IMR-90 (cell line): ENCODE data around the gene IL13RA1. TPM values are rescaled to one million over a fixed set of nuclear protein-coding genes. Genes with fewer than 3 reads are reported as not detected.
A peak's percentile ranks its signal among the peaks of the same experiment; 100 is the strongest.

Experiments
- ATAC-seq: fragments of 200-7000 bp; cut with Tn5 transposase; 2 replicates; pipeline ENCODE4 v1.9.1; 2020; ENCODE audit warnings: low read depth, mild to moderate bottlenecking, moderate library complexity
- BruUV-seq: library from RNA; stranded (reverse); fragments of 400-500 nt; replicated peaks from 2 replicates; lab custom pipeline; 2021; lab: Mats Ljungman, UMichigan
- CTCF ChIA-PET: fragments of 300-600 bp; formaldehyde crosslinking; extraction: SDS; loops from one replicate; lab custom pipeline; 2021; ENCODE audit warnings: antibody characterized with exemption; lab: Yijun Ruan, JAX
- POLR2A ChIA-PET: fragments of 300-600 bp; sonication (Branson Sonifier 250); formaldehyde crosslinking; loops from one replicate; lab custom pipeline; 2022; ENCODE audit warnings: antibody characterized with exemption; ENCODE audit not compliant: unreplicated experiment; lab: Charles Lee
- DNase-seq: peaks from one replicate; pipeline ENCODE4 v3.0.0; 2013
- H2AFZ ChIP-seq: replicated peaks from 2 replicates; pipeline ENCODE3; 2013; ENCODE audit warnings: low read length, mild to moderate bottlenecking; ENCODE audit not compliant: poor library complexity
- H2AK5ac ChIP-seq: 2 replicates; pipeline ENCODE4 v1.6.1; 2013; ENCODE audit warnings: low read depth, low read length, inconsistent platforms
- H2AK9ac ChIP-seq: replicated peaks from 2 replicates; pipeline ENCODE3; 2013; ENCODE audit warnings: mild to moderate bottlenecking, low read depth, low read length, moderate library complexity; ENCODE audit not compliant: poor library complexity
- H2BK120ac ChIP-seq: 2 replicates; pipeline ENCODE4 v1.6.1; 2013; ENCODE audit warnings: low read depth, low read length, inconsistent platforms
- H2BK15ac ChIP-seq: 3 replicates; pipeline ENCODE4 v1.6.1; 2013; ENCODE audit warnings: low read depth, low read length, inconsistent platforms
- H2BK20ac ChIP-seq: 2 replicates; pipeline ENCODE4 v1.6.1; 2013; ENCODE audit warnings: low read depth, mild to moderate bottlenecking, inconsistent platforms, low read length, moderate library complexity
- H2BK5ac ChIP-seq: 2 replicates; pipeline ENCODE4 v1.6.1; 2013; ENCODE audit warnings: mild to moderate bottlenecking, low read depth, low read length, inconsistent platforms; ENCODE audit not compliant: poor library complexity, severe bottlenecking
- H3K14ac ChIP-seq: replicated peaks from 2 replicates; pipeline ENCODE4 v1.6.1; 2013; ENCODE audit warnings: low read depth, low read length, inconsistent platforms
- H3K18ac ChIP-seq: 2 replicates; pipeline ENCODE4 v1.6.1; 2013; ENCODE audit warnings: low read depth, low read length, control low read depth
- H3K23ac ChIP-seq: 2 replicates; pipeline ENCODE4 v1.6.1; 2013; ENCODE audit warnings: low read depth, low read length, inconsistent platforms
- H3K27ac ChIP-seq: 2 replicates; pipeline ENCODE4 v1.5.1; 2013; ENCODE audit warnings: mild to moderate bottlenecking, control low read depth, low read length; ENCODE audit not compliant: insufficient read depth
- H3K27me3 ChIP-seq: 2 replicates; pipeline ENCODE4 v1.6.1; 2013; ENCODE audit warnings: low read length; ENCODE audit not compliant: control insufficient read depth, insufficient read depth
- H3K36me3 ChIP-seq: 2 replicates; pipeline ENCODE4 v1.6.1; 2013; ENCODE audit warnings: low read length, mixed read lengths; ENCODE audit not compliant: control insufficient read depth, insufficient read depth
- H3K4ac ChIP-seq: 2 replicates; pipeline ENCODE4 v1.6.1; 2013; ENCODE audit warnings: low read depth, low read length, inconsistent platforms
- H3K4me1 ChIP-seq: 2 replicates; pipeline ENCODE4 v1.6.1; 2013; ENCODE audit warnings: low read length, mixed read lengths; ENCODE audit not compliant: control insufficient read depth, insufficient read depth
- H3K4me2 ChIP-seq: 2 replicates; pipeline ENCODE4 v1.6.1; 2013; ENCODE audit warnings: low read depth, mild to moderate bottlenecking, control low read depth, low read length, moderate library complexity
- H3K4me3 ChIP-seq: 2 replicates; pipeline ENCODE4 v1.5.1; 2013; ENCODE audit warnings: low read depth, mild to moderate bottlenecking, control low read depth, low read length, moderate library complexity; ENCODE audit not compliant: insufficient read depth
- H3K56ac ChIP-seq: 2 replicates; pipeline ENCODE4 v1.6.1; 2013; ENCODE audit warnings: low read length, inconsistent platforms; ENCODE audit not compliant: insufficient read depth; ENCODE audit errors: extremely low read depth
- H3K79me1 ChIP-seq, 2 experiments: 2 replicates each; pipeline ENCODE4 v1.6.1; 2013; ENCODE audit warnings: low read length in 2 of 2, inconsistent platforms in 1 of 2, low read depth in 1 of 2
- H3K9ac ChIP-seq: 2 replicates; pipeline ENCODE4 v1.6.1; 2013; ENCODE audit warnings: low read depth, low read length, control low read depth
- H3K9me1 ChIP-seq: 2 replicates; pipeline ENCODE4 v1.6.1; 2013; ENCODE audit warnings: low read length, inconsistent platforms; ENCODE audit not compliant: insufficient read depth
- H3K9me3 ChIP-seq: 2 replicates; pipeline ENCODE4 v1.6.1; 2013; ENCODE audit warnings: low read length; ENCODE audit not compliant: control insufficient read depth, insufficient read depth
- H4K20me1 ChIP-seq: 2 replicates; pipeline ENCODE4 v1.6.1; 2013; ENCODE audit warnings: low read length, inconsistent platforms; ENCODE audit not compliant: insufficient read depth
- H4K5ac ChIP-seq: 2 replicates; pipeline ENCODE4 v1.6.1; 2013; ENCODE audit warnings: mild to moderate bottlenecking, low read depth, low read length, control low read depth
- H4K8ac ChIP-seq, 2 experiments: 2 replicates each; pipeline ENCODE4 v1.6.1; 2013; ENCODE audit warnings: low read depth in 2 of 2, low read length in 2 of 2, control low read depth in 1 of 2, inconsistent platforms in 1 of 2
- H4K91ac ChIP-seq: 2 replicates; pipeline ENCODE4 v1.6.1; 2013; ENCODE audit warnings: low read depth, low read length, inconsistent platforms; ENCODE audit not compliant: insufficient read depth
- CEBPB ChIP-seq: IDR thresholded peaks from 2 replicates; pipeline ENCODE4 v1.6.1; 2012; ENCODE audit warnings: low read depth, low read length, improper control_type of control experiment
- FOS ChIP-seq: fragments of 150-350 bp; IDR thresholded peaks from 2 replicates; pipeline ENCODE4 v1.6.1; 2016; ENCODE audit warnings: low read depth, low read length
- MAFK ChIP-seq: IDR thresholded peaks from 2 replicates; pipeline ENCODE4 v1.6.1; 2012; ENCODE audit warnings: low read depth, low read length, improper control_type of control experiment
- WGBS, 2 experiments: methylation state at CpG; one replicate each; pipeline versions ENCODE4 v1.1.5 to v1.1.7; 2013; ENCODE audit warnings: missing lambda C conversion rate in 2 of 2; ENCODE audit not compliant: insufficient read length in 1 of 2; ENCODE audit errors: extremely low coverage in 2 of 2; 5-methylcytosine and 5-hydroxymethylcytosine counted together
- dilution Hi-C: fragments of 300-500 bp; cut with HindIII; formaldehyde crosslinking; loops from one replicate; pipeline ENCODE4 v1.14.3; 2018; ENCODE audit warnings: low sequenced_read_pairs; ENCODE audit not compliant: unreplicated experiment
- in situ Hi-C: fragments of 300-500 bp; cut with MboI; formaldehyde crosslinking; loops from 3 replicates; pipeline ENCODE4 v1.14.3; 2019; ENCODE audit warnings: low sequenced_read_pairs, inconsistent platforms, mixed read lengths
- intact Hi-C: fragments of 100-400 bp; cut with micrococcal nuclease; formaldehyde crosslinking; loops from 2 replicates; pipeline ENCODE4 v1.10.0; 2022
- polyA plus RNA-seq, 3 experiments: library from polyadenylated mRNA; depleted of rRNA; stranded (reverse); fragments of >200 nt; gene quantifications; 2 replicates each; pipeline ENCODE4 v1.2.3, GENCODE V29; 2012; ENCODE audit warnings: low replicate concordance in 1 of 3
- total RNA-seq: library from RNA; depleted of rRNA; stranded (reverse); fragments of >200 nt; gene quantifications from 2 replicates; pipeline ENCODE4 v1.2.3, GENCODE V29; 2012
- TF ChIP-seq, protein P1 (sequence below): fragments of 150-350 bp; IDR thresholded peaks from 2 replicates; pipeline ENCODE4 v1.6.1; 2016; ENCODE audit warnings: low read depth, mild to moderate bottlenecking, low read length, moderate library complexity, borderline replicate concordance
- TF ChIP-seq, protein P2 (sequence below): fragments of 150-350 bp; IDR thresholded peaks from 2 replicates; pipeline ENCODE4 v1.6.1; 2017; ENCODE audit warnings: mild to moderate bottlenecking, antibody characterized with exemption, low read length, low read depth
- TF ChIP-seq, protein P3 (sequence below): conservative IDR thresholded peaks from 2 replicates; pipeline ENCODE4 v1.5.1; 2012; ENCODE audit warnings: mild to moderate bottlenecking, low read depth, low read length, improper control_type of control experiment

The IL13RA1 gene
- total and polyA plus RNA-seq, 2 of the 4 experiments (the other 2 are of a cell fraction): 24.2 to 31.7 TPM

DNA sequence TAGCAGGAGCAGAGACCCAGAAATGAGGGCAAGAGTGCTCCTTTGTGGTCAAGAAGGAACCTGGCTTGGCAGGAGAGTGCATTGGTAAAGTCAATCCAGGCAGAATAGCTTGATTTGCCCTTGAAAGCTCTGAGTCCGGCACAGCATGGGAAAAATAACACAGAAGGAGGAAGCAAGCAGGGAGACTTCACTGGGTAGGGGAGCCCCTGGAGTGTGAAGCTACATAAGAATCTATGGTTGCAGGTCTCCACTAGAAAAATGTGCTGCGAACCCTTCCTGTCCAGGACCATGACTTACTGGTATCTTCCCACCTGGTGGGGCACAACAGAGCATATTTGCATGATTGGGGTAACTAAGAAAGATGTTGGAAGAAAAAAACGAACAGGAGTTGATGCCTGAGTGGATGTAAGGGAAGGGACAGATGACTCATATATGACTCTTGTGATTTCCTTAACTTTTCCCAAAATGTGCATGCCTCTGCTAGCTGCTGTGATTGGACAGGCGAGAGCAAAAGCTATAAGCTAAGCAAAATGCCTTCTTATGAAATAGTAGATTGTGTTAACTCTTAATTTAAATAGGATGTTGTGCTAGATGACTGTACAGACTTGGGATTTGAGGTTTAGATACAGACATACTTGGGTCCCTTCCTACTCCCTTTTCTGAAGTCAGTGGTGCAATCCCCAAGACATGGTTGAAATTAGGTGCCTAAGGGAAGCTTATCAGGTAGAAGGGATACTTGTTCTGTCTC is 3.3 kb downstream of the IL13RA1 start:
- peak overlapping the region; percentile 63 for H4K91ac ChIP-seq
- peak overlapping the region; percentile 24; the same call in 1 of the 2 replicates for H3K56ac ChIP-seq
- H3K4me2 ChIP-seq: peak overlapping the region; percentile 76
- H4K20me1 ChIP-seq: no peaks in the 10 kb centered on the region
- ChIA-PET CTCF (interaction anchor here (1.0 kb wide), 2 partner anchors 37 to 54 kb away, joined by 3 to 6 read pairs; no protein-coding TSS in a partner anchor), POLR2A (no interaction called here)
- no peak overlapping the region; the same call in 2 of the 3 replicates for H2BK15ac ChIP-seq
- H3K9me3 ChIP-seq: no peaks in the 10 kb centered on the region
- no peak overlapping the region for H3K4me3 ChIP-seq
- H3K27ac ChIP-seq: peak overlapping the region; percentile 58; the same call in 1 of the 2 replicates
- 0 out of 2 replicates have a peak overlapping the region, but pooled peaks have one; percentile 46 for H3K14ac ChIP-seq
- 0 out of 2 replicates have a peak overlapping the region, but pooled peaks have one; percentile 13 for H3K9ac ChIP-seq
- intact Hi-C loops: no loop called here
- peaks cover 0 to 6% of the 10 kb centered on the region in 2 experiments; a peak in 1 of 4 replicates for H3K79me1 ChIP-seq
- peak overlapping the region; percentile 34; the same call in 1 of the 2 replicates for H3K18ac ChIP-seq
- peaks cover 9% of the 10 kb centered on the region for H3K4me1 ChIP-seq
- peak; percentile 62 for TF ChIP-seq CEBPB
- TF ChIP-seq, protein P1, sequence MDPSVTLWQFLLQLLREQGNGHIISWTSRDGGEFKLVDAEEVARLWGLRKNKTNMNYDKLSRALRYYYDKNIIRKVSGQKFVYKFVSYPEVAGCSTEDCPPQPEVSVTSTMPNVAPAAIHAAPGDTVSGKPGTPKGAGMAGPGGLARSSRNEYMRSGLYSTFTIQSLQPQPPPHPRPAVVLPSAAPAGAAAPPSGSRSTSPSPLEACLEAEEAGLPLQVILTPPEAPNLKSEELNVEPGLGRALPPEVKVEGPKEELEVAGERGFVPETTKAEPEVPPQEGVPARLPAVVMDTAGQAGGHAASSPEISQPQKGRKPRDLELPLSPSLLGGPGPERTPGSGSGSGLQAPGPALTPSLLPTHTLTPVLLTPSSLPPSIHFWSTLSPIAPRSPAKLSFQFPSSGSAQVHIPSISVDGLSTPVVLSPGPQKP: no peak
- TF ChIP-seq FOS: peak; percentile 45; the same call in 1 of the 2 replicates
- TF ChIP-seq, protein P2, sequence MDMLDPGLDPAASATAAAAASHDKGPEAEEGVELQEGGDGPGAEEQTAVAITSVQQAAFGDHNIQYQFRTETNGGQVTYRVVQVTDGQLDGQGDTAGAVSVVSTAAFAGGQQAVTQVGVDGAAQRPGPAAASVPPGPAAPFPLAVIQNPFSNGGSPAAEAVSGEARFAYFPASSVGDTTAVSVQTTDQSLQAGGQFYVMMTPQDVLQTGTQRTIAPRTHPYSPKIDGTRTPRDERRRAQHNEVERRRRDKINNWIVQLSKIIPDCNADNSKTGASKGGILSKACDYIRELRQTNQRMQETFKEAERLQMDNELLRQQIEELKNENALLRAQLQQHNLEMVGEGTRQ: no peak
- TF ChIP-seq, protein P3, sequence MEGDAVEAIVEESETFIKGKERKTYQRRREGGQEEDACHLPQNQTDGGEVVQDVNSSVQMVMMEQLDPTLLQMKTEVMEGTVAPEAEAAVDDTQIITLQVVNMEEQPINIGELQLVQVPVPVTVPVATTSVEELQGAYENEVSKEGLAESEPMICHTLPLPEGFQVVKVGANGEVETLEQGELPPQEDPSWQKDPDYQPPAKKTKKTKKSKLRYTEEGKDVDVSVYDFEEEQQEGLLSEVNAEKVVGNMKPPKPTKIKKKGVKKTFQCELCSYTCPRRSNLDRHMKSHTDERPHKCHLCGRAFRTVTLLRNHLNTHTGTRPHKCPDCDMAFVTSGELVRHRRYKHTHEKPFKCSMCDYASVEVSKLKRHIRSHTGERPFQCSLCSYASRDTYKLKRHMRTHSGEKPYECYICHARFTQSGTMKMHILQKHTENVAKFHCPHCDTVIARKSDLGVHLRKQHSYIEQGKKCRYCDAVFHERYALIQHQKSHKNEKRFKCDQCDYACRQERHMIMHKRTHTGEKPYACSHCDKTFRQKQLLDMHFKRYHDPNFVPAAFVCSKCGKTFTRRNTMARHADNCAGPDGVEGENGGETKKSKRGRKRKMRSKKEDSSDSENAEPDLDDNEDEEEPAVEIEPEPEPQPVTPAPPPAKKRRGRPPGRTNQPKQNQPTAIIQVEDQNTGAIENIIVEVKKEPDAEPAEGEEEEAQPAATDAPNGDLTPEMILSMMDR: no peak
- TF ChIP-seq MAFK: peak; percentile 56
- dilution Hi-C loops: no loop called here
- peak; percentile 42 for ATAC-seq
- no peaks in the 10 kb centered on the region for H3K27me3 ChIP-seq
- H3K4ac ChIP-seq: peak overlapping the region; percentile 47
- peaks cover 3% of the 10 kb centered on the region; the same call in 1 of the 2 replicates for H3K9me1 ChIP-seq
- 0 out of 2 replicates have a peak overlapping the region, but pooled peaks have one; percentile 43 for H4K5ac ChIP-seq
- WGBS, 2 experiments: no CpG with 5 or more reads among the region's 4 CpGs
- peak; percentile 85 for DNase-seq
- 0 out of 2 replicates have a peak overlapping the region, but pooled peaks have one; percentile 62 for H3K23ac ChIP-seq
- peak overlapping the region; percentile 75 for H2BK5ac ChIP-seq
- peak overlapping the region; percentile 40; the same call in 1 of the 2 replicates for H2AK5ac ChIP-seq
- H4K8ac ChIP-seq: peak overlapping the region in 1 of 2 experiments; percentile 74; a peak in 1 of 4 replicates
- H2AFZ ChIP-seq: no peak overlapping the region
- no peak overlapping the region for H2AK9ac ChIP-seq
- peak overlapping the region; percentile 52 for H2BK120ac ChIP-seq
- H3K36me3 ChIP-seq: no peaks in the 10 kb centered on the region
- in situ Hi-C loops: no loop called here
- H2BK20ac ChIP-seq: peak overlapping the region; percentile 36; the same call in 1 of the 2 replicates
- BruUV-seq: no TSS peak
